Measurements from ENCODE around the gene PDE1C.

DNA sequence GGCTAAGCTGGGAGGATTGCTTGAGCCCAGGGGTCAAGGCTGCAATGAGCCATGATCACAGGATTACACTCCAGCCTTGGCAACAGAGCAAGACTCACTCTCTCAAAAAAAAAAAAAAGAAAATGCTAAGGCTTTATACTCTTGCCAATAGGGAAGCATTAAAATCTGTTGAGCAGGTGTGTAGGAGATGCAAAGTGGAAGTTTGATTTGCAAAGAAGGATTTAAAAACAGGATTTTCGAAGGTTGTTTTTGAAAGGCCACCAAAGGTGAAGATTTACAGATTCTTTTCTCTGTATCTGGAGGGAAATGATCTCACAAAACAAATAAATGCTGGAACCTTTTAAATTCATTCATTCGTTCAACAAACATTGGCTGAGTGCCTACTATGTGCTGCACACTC, 8.6 kb upstream of the PDE1C start:
- no peak for TF ChIP-seq POLR2A (IDR thresholded peaks at IDR 0.05)
- TF ChIP-seq, protein P1, sequence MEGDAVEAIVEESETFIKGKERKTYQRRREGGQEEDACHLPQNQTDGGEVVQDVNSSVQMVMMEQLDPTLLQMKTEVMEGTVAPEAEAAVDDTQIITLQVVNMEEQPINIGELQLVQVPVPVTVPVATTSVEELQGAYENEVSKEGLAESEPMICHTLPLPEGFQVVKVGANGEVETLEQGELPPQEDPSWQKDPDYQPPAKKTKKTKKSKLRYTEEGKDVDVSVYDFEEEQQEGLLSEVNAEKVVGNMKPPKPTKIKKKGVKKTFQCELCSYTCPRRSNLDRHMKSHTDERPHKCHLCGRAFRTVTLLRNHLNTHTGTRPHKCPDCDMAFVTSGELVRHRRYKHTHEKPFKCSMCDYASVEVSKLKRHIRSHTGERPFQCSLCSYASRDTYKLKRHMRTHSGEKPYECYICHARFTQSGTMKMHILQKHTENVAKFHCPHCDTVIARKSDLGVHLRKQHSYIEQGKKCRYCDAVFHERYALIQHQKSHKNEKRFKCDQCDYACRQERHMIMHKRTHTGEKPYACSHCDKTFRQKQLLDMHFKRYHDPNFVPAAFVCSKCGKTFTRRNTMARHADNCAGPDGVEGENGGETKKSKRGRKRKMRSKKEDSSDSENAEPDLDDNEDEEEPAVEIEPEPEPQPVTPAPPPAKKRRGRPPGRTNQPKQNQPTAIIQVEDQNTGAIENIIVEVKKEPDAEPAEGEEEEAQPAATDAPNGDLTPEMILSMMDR (IDR thresholded peaks at IDR 0.05): no peak
